ENCODE measurements around the gene SLCO1A2.

Gene SLCO1A2

GRCh38 chr12:21324551-21324950, 10.2 kb downstream of the SLCO1A2 start:
- DNase-seq = no peak

GRCh38 chr12:21323736-21324135, 11.0 kb downstream of the SLCO1A2 start:
- DNase-seq = no peak

- no peak for DNase-seq
Observed at GRCh38 chr12:21308785-21309184, 25.9 kb downstream of the SLCO1A2 start.

GRCh38 chr12:21305661-21306060, 29.1 kb downstream of the SLCO1A2 start:
- DNase-seq = no peak

- no peak for DNase-seq
Observed at GRCh38 chr12:21300632-21301031, 34.1 kb downstream of the SLCO1A2 start.

- DNase-seq = no peak
Observed at GRCh38 chr12:21296751-21297406, 37.8 kb downstream of the SLCO1A2 start.

- no peak for DNase-seq
Observed at GRCh38 chr12:21296348-21296747, 38.4 kb downstream of the SLCO1A2 start.

- no peak for DNase-seq
Observed at GRCh38 chr12:21294176-21294575, 40.5 kb downstream of the SLCO1A2 start.

- DNase-seq = no peak
Observed at GRCh38 chr12:21292111-21292510, 42.6 kb downstream of the SLCO1A2 start.

GRCh38 chr12:21289698-21290097, 45.0 kb downstream of the SLCO1A2 start:
- no peak for DNase-seq

- DNase-seq = no peak
Observed at GRCh38 chr12:21276826-21277225, 57.9 kb downstream of the SLCO1A2 start.

- no peak for DNase-seq
Observed at GRCh38 chr12:21265932-21266331, 68.8 kb downstream of the SLCO1A2 start.

- no peak for DNase-seq
Observed at GRCh38 chr12:21264232-21264631, 70.5 kb downstream of the SLCO1A2 start.

GRCh38 chr12:21257172-21257571, 77.5 kb downstream of the SLCO1A2 start:
- DNase-seq = no peak

GRCh38 chr12:21252070-21252469, 82.6 kb downstream of the SLCO1A2 start:
- no peak for DNase-seq

GRCh38 chr12:21248679-21249078, 86.0 kb downstream of the SLCO1A2 start:
- DNase-seq = no peak

- DNase-seq = no peak
Observed at GRCh38 chr12:21239866-21240265, 94.9 kb downstream of the SLCO1A2 start.

- no peak for DNase-seq
Observed at GRCh38 chr12:21234395-21234794, 100.3 kb downstream of the SLCO1A2 start.

GRCh38 chr12:21223930-21224329, 110.8 kb downstream of the SLCO1A2 start:
- no peak for DNase-seq

GRCh38 chr12:21221778-21222177, 112.9 kb downstream of the SLCO1A2 start:
- DNase-seq = no peak

GRCh38 chr12:21221072-21221471, 113.6 kb downstream of the SLCO1A2 start:
- no peak for DNase-seq

- no peak for DNase-seq
Observed at GRCh38 chr12:21220266-21220665, 114.5 kb downstream of the SLCO1A2 start.

GRCh38 chr12:21219206-21219605, 115.5 kb downstream of the SLCO1A2 start:
- no peak for DNase-seq
